HPDE6-E6E7 (cell line): ENCODE measurements around the gene NPTXR.
"Not testable (repeated sequence)": the region's sequence is repeated elsewhere in the genome, so short reads cannot be mapped to it uniquely, and the experiment has no call there.

Experiments used
- DNase-seq: peaks from one replicate; pipeline ENCODE4 v3.0.0; 2011; ENCODE audit warnings: missing footprints; ENCODE audit errors: extremely low spot score

NPTXR gene

DNA sequence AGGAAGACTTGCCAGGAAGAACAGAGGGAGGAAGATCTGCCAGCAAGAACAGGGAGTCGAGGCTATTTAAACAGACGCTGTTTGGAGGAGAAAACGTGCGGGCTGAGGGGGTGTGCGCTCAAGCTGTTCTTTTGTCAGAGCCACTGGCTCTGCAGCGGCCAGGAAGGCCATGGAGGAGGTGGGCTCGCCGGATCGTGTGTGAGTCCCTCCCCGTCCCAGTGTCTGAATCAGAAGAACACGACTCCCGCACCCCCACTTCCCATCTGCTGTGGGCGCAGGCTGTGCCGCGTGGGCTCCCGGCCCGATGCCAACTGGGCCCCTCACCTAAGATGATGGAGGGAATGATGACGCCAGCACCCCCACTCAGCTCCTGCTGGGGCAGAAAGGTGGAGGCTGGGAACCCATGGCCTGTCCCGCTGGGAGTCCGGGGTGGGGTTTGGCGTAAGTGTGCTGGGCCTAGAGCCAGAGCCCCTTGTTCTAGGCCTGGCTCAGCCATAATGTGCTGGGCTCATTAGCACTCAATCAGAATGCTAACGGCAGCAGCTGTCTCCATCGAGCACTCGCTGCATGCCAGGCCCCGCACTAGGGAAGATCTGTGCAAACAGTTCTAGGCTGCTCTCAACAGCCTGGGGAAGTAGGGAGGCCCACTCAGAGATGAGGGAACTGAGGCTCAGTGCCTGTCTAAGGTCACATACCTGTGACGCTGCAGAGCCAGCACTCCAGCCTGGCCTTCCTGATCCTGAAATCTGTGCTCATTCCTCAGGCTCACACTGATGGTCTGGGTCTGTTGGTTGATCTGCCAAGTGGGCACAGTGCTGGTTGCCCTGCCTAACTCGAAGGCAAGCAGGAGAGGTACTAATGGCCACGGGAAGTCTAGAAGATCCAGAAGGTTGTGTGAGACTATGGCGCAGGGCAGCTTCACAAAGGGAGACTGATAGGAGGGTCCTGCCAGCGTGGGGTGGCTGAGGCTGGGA lies 11.5 kb downstream of the NPTXR start:
- DNase-seq, result no peak

DNA sequence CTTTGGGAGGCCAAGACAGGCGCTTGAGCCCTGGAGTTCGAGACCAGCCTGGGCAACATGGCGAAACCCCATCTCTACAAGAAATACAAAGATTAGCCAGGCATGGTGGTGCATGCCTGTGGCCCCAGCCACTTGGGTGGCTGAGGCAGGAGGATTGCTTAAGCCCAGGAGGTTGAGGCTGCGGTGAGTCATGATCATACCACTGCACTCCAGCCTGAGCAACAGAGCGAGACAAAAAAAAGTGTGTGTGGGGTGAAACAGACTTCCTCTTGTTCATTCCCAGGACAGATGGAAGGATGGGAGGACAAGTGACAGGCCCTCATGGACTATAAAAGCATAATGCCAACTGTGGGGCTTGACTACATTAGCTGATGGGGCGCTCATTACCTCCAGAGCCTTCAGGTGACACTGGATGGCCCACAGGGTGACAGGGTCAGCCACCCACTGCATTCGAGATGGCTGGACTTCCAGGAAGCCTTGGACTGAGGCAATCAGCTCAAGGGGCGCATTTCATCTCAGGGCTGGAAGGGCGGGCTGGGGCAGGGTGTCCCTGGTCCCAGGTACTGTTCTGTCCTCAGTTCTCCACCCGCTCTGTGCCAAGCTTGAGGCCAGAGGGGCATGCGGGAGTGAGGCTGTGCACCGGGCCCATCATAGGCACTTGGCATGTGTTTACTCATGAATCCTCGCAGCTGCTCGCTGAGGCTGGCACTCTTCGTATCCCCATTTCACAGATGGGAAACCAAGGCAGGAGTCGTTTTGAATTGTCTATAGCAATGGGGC lies 12.5 kb downstream of the NPTXR start:
- DNase-seq, result no peak

DNA sequence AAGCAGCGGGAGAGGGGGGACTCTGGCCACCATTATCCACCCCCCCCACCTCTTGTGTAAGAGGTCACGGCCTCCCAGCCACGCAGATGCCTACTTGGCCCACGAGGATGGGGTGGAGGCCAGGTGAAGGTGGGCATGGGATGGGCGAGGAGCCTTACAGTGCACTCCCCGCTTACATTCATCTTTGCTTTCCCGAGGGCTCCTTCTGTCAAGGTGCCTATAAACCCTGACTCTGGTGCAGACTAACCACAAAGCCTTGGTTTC lies 13.1 kb downstream of the NPTXR start:
- no peak for DNase-seq

DNA sequence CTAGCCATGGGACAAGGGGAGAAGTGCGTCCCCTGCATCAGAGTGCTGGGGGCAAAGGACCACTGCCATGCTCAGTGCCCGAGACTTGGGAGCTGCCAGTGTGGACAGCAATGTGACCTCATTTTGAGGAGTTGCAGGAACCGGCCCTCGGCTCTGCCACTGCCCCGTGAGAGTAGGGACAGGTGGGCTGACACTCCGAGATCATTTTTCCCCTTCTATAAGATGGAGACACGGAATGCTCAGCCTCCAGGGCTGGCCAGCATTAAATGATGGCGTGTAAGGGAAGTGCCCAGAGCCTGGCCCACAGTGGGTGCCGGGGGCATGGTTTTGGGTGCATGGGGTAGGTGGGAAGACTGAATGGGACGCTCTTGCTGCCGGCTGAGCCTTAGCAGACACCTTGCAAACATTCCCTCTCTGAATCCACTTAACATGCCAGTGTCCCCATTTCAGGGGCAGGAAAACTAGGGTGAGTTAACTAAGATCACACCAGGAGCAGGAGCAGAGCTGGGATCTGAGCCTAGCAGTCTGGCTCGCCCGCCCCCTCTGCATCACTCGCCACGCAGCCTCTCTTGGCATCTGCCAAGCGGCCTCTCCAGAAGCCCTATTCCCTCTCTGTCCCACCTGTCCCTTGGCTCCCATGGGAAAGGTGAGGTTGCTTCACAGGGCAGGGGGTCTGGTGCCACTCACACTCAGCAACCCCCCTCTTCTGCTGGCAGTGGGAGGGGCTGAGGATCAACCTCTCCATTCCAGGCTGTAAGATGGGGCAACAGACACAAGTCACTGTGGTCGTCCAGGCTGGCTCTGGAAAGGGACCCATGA lies 13.6 kb downstream of the NPTXR start:
- no peak for DNase-seq

DNA sequence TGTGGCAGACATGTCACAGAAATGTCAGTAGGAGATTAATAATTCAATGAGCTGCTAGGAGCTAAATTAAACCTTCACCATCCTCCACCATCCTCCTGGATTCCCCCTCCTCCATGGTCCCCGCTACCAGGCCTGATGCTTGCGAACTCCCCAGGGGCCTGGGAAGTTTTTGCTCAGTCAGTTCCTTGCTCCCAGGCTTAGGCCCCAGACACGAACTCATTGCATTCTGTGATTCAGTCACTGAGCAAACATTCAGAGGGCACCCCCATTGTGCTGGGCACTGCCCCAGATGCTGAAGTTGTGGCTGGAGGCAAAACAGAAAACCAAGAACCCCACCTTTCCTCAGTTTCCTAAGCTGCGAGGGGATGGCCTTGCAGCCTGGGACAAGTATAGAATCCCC lies 14.3 kb downstream of the NPTXR start:
- DNase-seq, result no peak

DNA sequence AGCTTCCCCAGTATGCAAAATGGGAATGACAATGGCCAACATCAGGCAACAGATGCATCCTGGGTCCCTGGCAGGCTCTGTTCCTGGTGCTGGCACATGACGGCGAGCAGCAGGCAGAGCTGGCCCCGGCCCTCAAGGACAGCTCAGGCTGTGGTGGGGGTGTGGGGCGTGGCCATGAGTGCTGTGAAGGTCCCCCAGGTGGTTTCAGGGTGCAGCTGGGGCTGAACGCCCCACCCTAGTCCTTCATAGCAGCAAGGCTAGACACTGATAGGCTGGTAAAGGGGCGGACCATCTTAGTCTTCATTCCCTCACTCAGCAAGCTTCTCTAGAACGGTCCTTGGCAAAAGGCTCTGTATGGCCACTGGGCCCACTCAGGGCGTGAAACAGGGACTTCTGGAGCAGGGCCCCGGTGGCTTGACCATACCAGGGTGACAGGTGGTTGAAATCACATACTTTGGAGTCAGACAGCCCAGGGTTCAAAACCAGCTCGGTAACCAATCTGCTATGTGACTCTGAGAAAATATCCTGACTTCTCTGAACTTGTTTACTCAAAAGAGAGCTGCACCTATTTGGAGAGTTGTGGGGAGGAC lies 15.1 kb downstream of the NPTXR start:
- DNase-seq, result no peak

DNA sequence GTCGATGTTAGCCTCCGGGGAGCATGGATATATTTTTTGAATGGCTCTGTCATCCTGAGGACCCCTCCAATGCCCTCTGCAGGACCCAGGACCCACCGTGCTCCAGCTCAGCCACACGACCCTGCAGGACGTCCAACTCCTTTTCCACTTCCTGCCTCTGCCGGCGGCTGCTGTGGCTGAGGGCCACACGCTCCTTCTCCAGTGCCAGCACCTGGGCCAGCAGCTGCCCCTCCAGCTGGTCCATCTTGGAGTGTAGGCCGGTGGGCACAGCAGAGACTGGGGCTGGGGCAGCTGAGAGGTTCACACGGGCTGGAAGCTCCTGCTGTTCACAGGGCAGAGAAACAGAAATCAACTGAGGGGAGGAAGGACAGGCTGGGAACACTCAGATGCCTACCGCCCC lies 15.6 kb downstream of the NPTXR start:
- no peak for DNase-seq

DNA sequence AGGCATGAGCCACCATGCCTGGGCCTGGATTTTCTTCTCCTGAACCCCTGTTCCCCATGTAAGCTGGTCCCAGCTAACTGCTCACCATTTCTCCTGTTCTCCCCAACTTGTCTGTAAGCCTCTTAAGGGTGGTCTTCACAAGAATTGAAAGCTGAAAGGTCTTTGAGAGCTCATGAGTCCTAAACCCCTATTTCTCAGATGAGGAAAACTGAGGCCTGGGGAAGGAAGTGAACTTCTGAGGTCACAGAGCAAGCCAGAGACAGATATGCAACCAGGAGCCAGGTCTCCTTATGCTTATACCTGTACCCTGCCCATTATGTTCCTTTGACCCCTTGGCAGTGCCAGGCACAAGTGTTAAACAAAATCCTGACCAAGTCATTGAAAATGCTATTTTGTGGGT lies 16.3 kb downstream of the NPTXR start:
- DNase-seq, result no peak

DNA sequence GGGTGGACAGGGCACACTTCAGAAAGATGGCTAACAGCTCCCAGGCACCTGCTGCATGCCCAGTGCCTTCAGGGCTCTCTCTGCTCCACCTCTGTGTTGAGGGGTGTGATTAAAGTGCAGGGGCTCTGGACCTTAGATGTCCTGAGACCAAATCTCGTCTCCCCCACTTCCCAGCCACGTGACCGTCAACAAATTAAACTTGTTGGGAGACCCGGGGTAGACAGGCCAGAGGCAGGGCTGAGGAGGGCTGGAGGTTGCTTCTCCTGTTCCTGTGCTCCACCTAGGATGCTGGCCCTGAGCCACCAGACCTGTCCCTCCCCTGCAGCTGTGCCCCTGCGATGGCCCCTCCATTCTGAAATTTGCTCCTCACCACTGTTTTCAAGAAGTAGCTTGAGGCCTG lies 17.0 kb downstream of the NPTXR start:
- DNase-seq, result no peak

DNA sequence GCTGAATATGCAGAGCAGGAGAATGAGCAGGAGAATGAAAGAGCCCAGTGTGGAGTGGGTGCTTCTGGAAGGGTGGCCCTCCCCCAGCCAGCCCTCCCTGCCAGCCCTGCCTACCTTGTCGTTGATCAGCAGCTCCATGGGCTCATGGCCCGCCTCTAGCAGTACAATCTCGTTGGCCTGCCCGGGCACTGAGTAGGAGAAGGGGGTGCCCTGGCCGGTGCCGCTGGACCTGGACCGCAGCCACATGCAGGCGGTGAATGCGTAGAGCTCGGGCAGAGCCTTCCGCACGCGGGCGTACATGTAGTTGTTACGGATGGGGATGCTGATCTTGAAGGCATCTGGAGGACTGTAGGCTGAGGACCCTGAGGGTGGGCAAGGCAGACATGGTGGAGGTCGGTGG lies 17.4 kb downstream of the NPTXR start:
- DNase-seq, result no peak

DNA sequence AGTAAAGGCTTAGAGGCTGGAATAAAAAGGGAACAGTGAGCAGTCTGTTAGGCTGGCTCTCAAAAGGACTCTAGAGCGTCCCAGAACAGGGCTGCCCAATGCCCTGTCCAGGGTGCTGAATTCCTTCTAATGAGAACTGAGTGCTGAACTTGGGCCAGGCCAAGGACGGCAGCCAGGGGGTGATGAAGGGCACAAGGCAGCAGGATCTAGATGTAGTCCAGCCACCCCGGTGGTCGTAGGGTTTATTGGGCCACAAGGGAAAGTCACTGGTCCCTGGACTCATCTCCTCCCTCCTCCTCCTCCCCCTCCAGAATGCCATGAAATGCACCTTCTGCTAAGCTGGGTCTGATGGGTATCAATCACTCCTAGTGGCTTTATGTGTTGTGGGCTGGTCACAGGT lies 19.2 kb downstream of the NPTXR start:
- DNase-seq, result peak; percentile 36

DNA sequence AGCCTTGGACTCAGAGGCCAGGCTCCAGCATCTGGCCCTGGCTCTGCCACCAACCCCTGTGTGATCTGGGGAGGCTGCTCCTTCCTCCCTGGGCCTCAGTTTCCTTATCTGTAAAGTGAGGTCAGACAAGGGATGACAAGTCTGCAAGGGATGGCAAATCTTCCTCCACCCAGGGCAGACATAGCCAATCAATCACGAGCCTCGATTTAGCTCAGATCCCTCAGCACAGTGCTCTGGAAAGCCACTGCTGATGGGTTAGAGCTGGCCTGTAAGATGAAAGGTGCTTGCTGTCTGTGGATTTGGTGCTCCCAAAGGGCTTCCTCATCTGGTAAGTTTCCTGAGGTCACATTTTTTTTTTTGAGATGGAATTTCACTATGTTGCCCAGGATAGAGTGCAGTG lies 20.2 kb downstream of the NPTXR start:
- no peak for DNase-seq

DNA sequence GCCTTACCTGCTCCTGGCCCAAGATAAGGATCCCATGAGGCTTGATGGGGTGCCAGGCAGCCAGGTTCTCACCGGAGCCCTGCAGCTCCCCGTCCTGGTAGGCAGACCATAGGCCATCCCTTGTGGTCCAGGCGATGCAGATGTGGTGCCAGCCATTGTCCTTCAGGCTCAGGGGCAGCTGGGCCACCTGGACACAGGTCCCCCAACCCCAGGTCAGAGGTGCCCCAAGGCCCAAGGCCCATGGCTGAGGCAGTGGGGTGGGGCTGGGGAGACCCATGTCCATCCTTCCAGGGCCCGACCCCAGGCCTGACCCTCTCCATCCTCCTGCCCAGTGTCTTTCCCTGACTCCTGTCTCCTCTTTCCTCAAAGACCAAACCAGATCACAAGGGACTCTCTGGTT lies 20.8 kb downstream of the NPTXR start:
- no peak for DNase-seq

DNA sequence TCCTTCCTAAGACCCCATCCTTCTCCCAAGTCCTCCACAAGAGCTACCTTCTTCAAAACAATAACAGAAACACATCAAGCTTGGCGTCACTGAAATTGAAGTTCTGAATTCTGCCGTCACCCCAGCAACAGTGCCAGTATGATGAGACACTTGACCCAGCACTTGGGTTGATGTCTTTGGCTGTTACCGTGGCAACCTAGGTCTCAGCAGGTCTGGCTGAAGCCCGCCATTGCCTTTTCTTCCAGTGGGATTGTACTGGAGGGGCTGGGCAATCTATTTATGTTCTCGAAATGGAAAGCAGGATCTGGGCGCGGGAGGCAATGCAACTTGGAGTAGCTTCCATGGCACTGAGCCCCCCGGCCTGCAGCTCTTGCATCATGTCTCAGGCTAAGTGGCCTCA lies 23.8 kb downstream of the NPTXR start:
- DNase-seq, result no peak

DNA sequence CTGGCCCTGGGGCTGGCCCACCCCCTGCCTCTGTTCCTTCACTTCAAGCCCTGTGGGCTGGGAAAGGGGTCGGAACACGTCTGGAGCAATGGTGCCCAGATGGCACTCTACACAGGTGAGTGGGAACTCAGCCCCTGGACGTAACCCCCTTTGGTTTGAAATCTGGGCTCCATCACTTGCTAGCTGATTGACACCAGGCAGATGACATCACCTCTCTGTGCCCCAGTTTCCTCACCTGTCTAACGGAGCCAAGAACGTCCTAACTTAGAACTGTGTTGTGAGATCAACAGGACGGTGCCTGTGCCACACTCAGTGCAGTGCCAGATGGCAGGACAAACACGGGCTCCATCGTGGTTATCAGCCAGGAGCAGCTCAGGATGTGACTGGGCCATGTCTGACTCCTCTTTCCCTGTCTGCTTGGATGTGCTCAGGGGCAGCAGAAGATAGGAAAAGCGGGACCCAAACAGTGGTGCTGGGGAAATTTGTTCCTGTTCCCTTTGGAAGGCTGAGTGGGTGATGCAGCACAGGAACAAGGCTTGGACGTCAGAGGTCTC lies 24.4 kb downstream of the NPTXR start:
- DNase-seq, result no peak

DNA sequence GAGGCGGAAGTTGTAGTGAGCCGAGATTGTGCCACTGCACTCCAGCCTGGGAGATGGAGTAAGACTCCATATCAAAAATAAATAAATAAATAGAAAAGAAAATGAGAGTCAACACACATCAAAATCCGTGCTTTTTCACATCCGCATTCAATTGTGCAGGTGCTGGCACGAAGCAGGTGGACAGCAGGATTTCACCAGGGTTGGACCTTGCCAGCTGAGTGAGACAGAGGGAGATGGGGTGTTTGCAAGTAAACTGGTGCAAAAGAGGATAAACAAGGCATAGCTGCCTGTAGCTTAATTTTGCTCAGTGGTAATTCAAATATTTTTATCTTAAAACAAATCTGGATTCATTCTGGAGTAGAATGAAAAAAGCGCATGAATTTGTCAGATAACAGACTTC lies 26.6 kb downstream of the NPTXR start:
- no peak for DNase-seq

DNA sequence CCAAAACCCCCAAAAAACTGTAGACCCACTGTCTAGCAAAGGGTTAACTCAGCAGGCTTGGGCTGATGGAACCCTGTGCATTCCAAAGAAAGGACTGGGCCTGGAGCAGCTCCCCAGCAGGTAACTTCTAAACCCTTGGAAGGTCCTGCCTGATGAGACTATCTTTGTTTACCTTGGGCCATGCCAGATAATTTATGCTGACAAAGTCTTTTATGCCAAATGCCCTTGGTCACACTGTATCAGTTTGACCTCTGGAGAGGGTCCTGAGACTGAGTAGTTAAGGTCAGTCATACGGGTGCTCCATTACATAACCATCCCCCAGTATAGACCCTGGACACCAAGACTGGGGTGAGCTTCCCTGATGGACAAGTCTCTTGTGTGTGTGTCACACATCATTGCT lies 28.0 kb downstream of the NPTXR start:
- no peak for DNase-seq

DNA sequence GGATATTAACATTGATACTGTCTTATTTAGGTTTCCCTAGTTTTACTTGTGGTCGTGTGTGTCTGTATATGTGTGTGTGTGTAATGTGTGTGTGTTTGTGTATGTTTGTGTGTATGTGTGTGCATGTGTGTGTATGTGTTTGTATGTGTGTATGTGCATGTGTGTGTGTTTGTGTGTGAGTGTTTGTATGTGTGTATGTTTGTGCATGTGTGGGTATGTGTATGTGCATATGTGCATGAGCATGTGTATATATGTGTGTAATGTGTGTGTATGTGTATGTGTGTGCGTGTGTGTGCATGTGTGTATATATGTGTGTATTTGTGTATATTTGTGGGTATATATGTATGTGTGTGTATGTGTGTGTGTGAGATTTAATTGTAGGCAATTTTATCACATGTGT lies 32.6 kb downstream of the NPTXR start:
- no peak for DNase-seq

DNA sequence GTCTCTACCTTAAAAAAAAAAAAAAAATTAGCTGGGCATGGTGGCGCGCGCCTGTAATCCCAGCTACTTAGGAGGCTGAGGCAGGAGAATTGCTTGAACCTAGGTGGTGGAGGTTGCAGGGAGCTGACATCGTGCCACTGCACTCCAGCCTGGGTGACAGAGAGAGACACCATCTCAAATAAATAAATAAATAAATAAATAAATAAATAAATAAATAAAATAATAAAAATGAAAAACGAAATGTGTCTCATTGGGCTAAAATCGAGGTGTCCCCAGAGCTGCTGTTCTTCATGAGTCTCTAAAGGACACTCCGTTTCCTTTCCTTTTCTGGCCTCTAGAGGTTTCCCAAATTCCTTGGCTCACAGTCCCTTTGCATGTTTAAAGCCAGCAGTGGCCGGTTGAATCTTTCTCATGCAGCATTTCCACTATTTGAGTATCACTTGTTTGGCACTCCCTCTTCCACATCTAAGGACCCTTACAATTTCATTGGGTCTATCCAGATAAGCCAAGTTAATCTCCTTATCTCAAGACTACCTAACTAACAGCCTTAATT lies 38.7 kb downstream of the NPTXR start:
- DNase-seq, result not testable (repeated sequence)

DNA sequence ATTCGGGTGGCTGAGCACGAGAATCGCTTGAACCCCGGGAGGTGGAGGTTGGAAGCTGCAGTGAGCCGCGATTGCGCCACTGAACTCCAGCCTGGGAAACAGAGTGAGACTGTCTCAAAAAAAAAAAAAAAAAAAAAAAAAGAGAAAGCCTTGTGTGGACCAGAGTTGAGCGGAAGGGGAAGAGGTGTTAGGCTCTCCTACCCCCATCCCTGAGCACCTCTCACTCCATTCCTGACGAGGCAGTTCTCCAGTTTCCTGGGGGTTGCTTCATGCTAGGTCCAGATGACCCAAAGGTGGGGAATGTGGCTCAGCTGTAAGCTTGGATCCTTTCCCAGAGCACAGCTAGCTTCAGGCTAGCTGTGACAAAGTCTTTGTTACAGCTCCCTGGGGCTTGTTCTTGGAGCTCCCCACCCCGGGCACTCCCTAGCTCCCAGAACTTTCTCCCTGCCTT lies 41.1 kb downstream of the NPTXR start:
- DNase-seq, result peak; percentile 90

DNA sequence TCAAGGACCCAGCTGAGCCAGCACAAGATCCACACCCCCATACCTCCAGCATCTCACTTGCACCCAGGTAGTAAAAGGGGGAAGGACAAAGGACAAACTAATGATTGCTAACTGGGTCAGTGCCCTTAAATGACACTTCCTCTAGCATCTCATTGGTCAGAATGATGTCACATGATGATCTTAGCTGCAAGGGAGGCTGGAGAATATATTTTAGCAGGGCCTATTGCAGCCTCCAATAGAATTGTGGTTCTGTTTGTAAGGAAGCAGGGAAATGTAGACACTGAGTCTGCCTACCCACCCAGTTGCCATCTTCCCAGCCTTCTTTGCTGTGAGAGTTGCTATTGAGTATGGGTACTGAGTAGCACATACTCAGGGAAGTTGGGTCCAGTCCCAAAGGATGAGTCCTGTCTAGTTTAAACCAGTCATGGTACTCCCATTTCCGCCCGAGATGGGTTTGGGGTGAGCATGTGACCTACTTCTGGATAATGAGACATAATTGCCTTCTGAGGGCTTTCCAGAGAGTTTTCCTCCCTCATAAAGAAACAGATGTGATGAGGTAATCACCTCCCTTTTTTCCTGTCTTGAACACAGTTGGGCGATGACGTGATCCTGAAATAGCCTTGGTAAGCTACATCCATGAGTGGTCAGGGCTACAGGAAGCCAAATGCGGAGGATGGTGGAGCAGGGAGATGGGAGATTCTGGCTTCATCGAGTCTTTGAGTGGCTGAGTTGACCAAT lies 44.4 kb downstream of the NPTXR start:
- DNase-seq, result no peak
